Measurements from ENCODE around the gene C10orf71. TPM values are rescaled to one million over a fixed set of nuclear protein-coding genes. Genes with fewer than 3 reads are reported as not detected.
A peak's percentile ranks its signal among the peaks of the same experiment; 100 is the strongest.

C10orf71 gene
- total and polyA plus RNA-seq, 12 donors: 0.08 to 0.10 TPM; not detected in 10

- WGBS, 4 donors: 91 to 96% (median 95%) methylated on average over 8 of the region's 8 CpGs
- H3K4me1 ChIP-seq (replicated peaks in 1 of 2): no peaks in the 10 kb centered on the region
These were observed 25.3 kb upstream of the C10orf71 start for GRCh38 chr10:49273626-49274025.

DNA sequence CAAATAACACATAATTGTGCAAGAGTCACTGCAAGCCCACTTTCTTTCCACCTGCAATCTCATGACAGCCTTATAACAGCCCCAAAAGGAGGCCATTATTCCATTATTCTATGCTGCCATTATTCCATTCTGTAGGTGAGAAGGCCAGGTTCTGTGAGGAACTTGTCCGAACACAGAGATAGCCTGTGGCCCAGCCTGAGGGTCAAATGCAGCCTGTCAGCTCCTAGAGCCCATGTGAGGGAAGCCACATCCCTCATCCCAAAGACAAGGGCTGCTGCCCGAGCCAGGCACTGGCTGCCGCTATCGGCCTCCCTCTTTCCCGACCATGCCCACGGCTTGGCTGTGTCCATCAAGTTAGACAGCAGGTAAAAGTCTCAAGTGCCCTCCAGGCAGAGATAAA lies 24.1 kb upstream of the C10orf71 start:
- TF ChIP-seq, protein P1, sequence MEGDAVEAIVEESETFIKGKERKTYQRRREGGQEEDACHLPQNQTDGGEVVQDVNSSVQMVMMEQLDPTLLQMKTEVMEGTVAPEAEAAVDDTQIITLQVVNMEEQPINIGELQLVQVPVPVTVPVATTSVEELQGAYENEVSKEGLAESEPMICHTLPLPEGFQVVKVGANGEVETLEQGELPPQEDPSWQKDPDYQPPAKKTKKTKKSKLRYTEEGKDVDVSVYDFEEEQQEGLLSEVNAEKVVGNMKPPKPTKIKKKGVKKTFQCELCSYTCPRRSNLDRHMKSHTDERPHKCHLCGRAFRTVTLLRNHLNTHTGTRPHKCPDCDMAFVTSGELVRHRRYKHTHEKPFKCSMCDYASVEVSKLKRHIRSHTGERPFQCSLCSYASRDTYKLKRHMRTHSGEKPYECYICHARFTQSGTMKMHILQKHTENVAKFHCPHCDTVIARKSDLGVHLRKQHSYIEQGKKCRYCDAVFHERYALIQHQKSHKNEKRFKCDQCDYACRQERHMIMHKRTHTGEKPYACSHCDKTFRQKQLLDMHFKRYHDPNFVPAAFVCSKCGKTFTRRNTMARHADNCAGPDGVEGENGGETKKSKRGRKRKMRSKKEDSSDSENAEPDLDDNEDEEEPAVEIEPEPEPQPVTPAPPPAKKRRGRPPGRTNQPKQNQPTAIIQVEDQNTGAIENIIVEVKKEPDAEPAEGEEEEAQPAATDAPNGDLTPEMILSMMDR (IDR thresholded peaks at IDR 0.05): no peak
- no peak for TF ChIP-seq POLR2A (IDR thresholded peaks at IDR 0.05)
- 67 to 86% (median 74%) methylated on average over 6 of the region's 6 CpGs for WGBS, 4 donors
- no peak for DNase-seq
- Histone ChIP-seq H3K4me1 (replicated peaks in 1 of 2) (no peaks in the 10 kb centered on the region), H3K9me3 (replicated peaks in 1 of 3) (no peaks in the 10 kb centered on the region), H3K27ac (no peak overlapping the region), H3K4me3 (no peak overlapping the region), H3K36me3 (replicated peaks in 1 of 2) (no peaks in the 10 kb centered on the region), H3K27me3 (no peaks in the 10 kb centered on the region)
- intact Hi-C loops (cut with DNase I): no loop called here

More at GRCh38 chr10:49273626-49274025, 25.3 kb upstream of the C10orf71 start:
- no peaks in the 10 kb centered on the region for H3K27me3 ChIP-seq
- TF ChIP-seq, protein P1 (IDR thresholded peaks at IDR 0.05): no peak
- TF ChIP-seq POLR2A (IDR thresholded peaks at IDR 0.05): no peak
- no peak overlapping the region for H3K27ac ChIP-seq
- no peaks in the 10 kb centered on the region for H3K36me3 ChIP-seq (replicated peaks in 1 of 2)
- no peak overlapping the region for H3K4me3 ChIP-seq
- no peaks in the 10 kb centered on the region for H3K9me3 ChIP-seq (replicated peaks in 1 of 3)
- no peak for DNase-seq
- intact Hi-C loops (cut with DNase I): no loop called here

- 86 to 100% (median 93%) methylated on average over 2 to 4 of the region's 4 CpGs for WGBS, 4 donors
- intact Hi-C loops (cut with DNase I): no loop called here
- no peaks in the 10 kb centered on the region for H3K27me3 ChIP-seq
- no peak overlapping the region for H3K27ac ChIP-seq
- no peaks in the 10 kb centered on the region for H3K9me3 ChIP-seq (replicated peaks in 1 of 3)
- TF ChIP-seq POLR2A (IDR thresholded peaks at IDR 0.05): no peak
- TF ChIP-seq, protein P1 (IDR thresholded peaks at IDR 0.05): no peak
- no peak overlapping the region for H3K4me3 ChIP-seq
- no peaks in the 10 kb centered on the region for H3K4me1 ChIP-seq (replicated peaks in 1 of 2)
- DNase-seq: peak in 1 of 7 donors; percentile 2
- no peaks in the 10 kb centered on the region for H3K36me3 ChIP-seq (replicated peaks in 1 of 2)
These were observed 23.1 kb upstream of the C10orf71 start for GRCh38 chr10:49275896-49276295.

- Histone ChIP-seq H3K4me1 (replicated peaks in 1 of 2) (no peaks in the 10 kb centered on the region), H3K36me3 (replicated peaks in 1 of 2) (no peaks in the 10 kb centered on the region), H3K27me3 (no peaks in the 10 kb centered on the region), H3K4me3 (no peak overlapping the region), H3K27ac (no peak overlapping the region), H3K9me3 (replicated peaks in 1 of 3) (no peaks in the 10 kb centered on the region)
- DNase-seq: peak in 1 of 7 donors; percentile 13
- TF ChIP-seq, protein P1 (IDR thresholded peaks at IDR 0.05): no peak
- no peak for TF ChIP-seq POLR2A (IDR thresholded peaks at IDR 0.05)
- intact Hi-C loops (cut with DNase I): no loop called here
- WGBS, 4 donors: 79 to 95% (median 85%) methylated on average over 4 of the region's 4 CpGs
These were observed 22.4 kb upstream of the C10orf71 start for GRCh38 chr10:49276596-49276995.
